Fibroblast of the aortic adventitia (primary cell): Measurements from ENCODE around the gene OSTN. TPM values are rescaled to one million over a fixed set of nuclear protein-coding genes. Genes with fewer than 3 reads are reported as not detected.

Source experiments
- DNase-seq: peaks from one replicate; pipeline ENCODE4 v3.0.0-alpha.2; 2010; ENCODE audit warnings: low read depth
- H3K4me3 ChIP-seq: 2 replicates; pipeline ENCODE4 v1.5.1; 2011; ENCODE audit warnings: low read depth, mild to moderate bottlenecking, control low read depth, low read length, moderate library complexity
- CTCF ChIP-seq: IDR thresholded peaks from 2 replicates; pipeline ENCODE4 v1.5.1; 2011; ENCODE audit warnings: mild to moderate bottlenecking, low read length, control low read depth, inconsistent platforms; ENCODE audit not compliant: insufficient read depth
- total RNA-seq: library from RNA; depleted of rRNA; stranded (reverse); fragments of >200 nt; gene quantifications from 2 replicates; pipeline ENCODE4 v1.2.3, GENCODE V29; 2012; ENCODE audit warnings: low replicate concordance

The OSTN gene
- total RNA-seq, 1 donor, result 0.99 TPM

GRCh38 chr3:191292243-191293015 lies 93.4 kb downstream of the OSTN start:
- no peak overlapping the region for H3K4me3 ChIP-seq
- no peak for TF ChIP-seq CTCF
- DNase-seq, result no peak

GRCh38 chr3:191294291-191294690 lies 95.2 kb downstream of the OSTN start:
- no peak overlapping the region for H3K4me3 ChIP-seq
- no peak for TF ChIP-seq CTCF
- no peak for DNase-seq

- H3K4me3 ChIP-seq, result no peak overlapping the region
- no peak for TF ChIP-seq CTCF
- no peak for DNase-seq
Observed at GRCh38 chr3:191296041-191296541, 97.0 kb downstream of the OSTN start.

GRCh38 chr3:191298846-191299245 lies 99.8 kb downstream of the OSTN start:
- H3K4me3 ChIP-seq, result no peak overlapping the region
- DNase-seq, result no peak
- no peak for TF ChIP-seq CTCF

GRCh38 chr3:191300422-191300821 lies 101.4 kb downstream of the OSTN start:
- no peak overlapping the region for H3K4me3 ChIP-seq
- DNase-seq, result no peak
- no peak for TF ChIP-seq CTCF

GRCh38 chr3:191301017-191301416 lies 102.0 kb downstream of the OSTN start:
- DNase-seq, result no peak
- no peak for TF ChIP-seq CTCF
- no peak overlapping the region for H3K4me3 ChIP-seq
